ENCODE results near the gene SMIM29. TPM values are rescaled to one million over a fixed set of nuclear protein-coding genes. Genes with fewer than 3 reads are reported as not detected.

The SMIM29 gene
- total and polyA plus RNA-seq, 4 donors = 14.9 to 68.0 (median 54.3) TPM

DNA sequence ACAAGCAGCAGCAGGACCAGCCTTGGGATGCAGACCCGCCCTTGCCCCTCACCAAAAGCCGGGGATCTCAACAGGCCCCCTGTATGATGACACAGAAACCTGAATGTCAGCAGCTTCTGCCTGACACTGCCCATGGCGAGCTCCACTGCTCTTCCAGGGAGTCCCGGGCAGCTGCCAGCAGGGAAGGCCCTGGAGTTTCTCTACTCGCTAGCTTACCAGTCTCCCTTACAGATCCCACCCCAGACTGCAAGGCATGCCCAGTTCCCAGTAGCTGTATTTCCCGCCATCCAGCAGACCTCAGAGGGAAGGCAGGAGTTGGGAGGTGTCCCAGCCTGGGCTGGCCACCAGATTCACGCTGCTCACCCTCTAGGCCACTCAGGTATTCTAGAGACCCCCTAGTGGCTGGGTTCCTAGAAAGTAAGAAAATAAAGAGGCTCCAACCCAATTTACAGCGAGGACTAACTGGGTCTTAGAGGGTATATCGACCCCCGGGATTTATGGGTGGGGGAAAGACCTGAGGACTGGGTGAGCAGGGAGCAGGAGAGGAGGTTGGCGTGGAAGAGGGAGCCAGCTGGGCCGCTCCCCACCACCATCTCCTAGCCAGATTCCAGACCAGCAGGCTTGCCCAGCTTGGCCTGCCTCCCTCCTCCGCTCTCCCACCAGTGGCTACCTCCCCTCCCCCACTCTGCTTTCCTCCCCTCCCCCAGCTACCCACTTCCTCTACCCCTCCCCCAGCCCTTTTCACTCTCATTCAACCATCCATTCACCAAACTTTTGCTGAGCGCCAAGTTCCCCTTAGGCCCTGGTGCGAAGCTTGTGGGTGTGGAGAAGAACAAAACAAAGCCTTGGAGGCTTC, 21.8 kb downstream of the SMIM29 start:
- Histone ChIP-seq H3K27me3 (ENCODE audit: control insufficient read depth, insufficient read depth, low read length) (no peaks in the 10 kb centered on the region), H3K4me3 (ENCODE audit: low read depth, low read length) (no peak overlapping the region), H3K27ac (ENCODE audit: low read depth, low read length) (no peak overlapping the region), H3K4me1 (ENCODE audit: control insufficient read depth, insufficient read depth, low read length) (peaks cover 12% of the 10 kb centered on the region), H3K36me3 (ENCODE audit: control insufficient read depth, insufficient read depth, low read length) (no peaks in the 10 kb centered on the region), H3K9me3 (ENCODE audit: control insufficient read depth, insufficient read depth, low read length) (no peaks in the 10 kb centered on the region)
- DNase-seq (ENCODE audit: low read depth in 4 of 6, low spot score in 6 of 6) = no peak
- 81% methylated on average over 10 of the region's 15 CpGs for WGBS (ENCODE audit: insufficient coverage)

DNA sequence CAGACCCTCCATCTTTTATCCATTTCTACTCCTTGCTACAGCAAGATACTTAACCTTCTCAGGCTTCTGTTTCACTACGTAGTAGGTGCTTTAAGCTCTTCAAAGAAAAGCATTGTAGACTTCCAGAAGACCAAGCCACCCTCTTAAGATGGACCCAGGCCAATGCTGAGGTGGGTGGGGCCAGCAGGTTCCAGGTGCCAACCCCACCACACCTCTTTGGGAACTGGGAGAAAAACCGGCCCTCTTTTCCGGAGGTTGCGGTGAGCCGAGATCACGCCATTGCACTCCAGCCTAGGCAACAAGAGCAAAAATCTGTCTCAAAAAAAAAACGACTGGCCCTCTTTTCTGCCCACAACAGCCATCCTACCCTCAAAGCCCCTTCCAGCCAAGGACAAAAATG, 22.7 kb downstream of the SMIM29 start:
- Histone ChIP-seq H3K27ac (ENCODE audit: low read depth, low read length) (no peak overlapping the region), H3K27me3 (ENCODE audit: control insufficient read depth, insufficient read depth, low read length) (no peaks in the 10 kb centered on the region), H3K36me3 (ENCODE audit: control insufficient read depth, insufficient read depth, low read length) (no peaks in the 10 kb centered on the region), H3K9me3 (ENCODE audit: control insufficient read depth, insufficient read depth, low read length) (no peaks in the 10 kb centered on the region), H3K4me1 (ENCODE audit: control insufficient read depth, insufficient read depth, low read length) (peaks cover 12% of the 10 kb centered on the region), H3K4me3 (ENCODE audit: low read depth, low read length) (no peak overlapping the region)
- 77% methylated on average over 6 of the region's 7 CpGs for WGBS (ENCODE audit: insufficient coverage)
- DNase-seq (ENCODE audit: low read depth in 4 of 6, low spot score in 6 of 6) = no peak

GRCh38 chr6:34225551-34225950, 23.3 kb downstream of the SMIM29 start:
- no peak overlapping the region for H3K4me3 ChIP-seq (ENCODE audit: low read depth, low read length)
- no peaks in the 10 kb centered on the region for H3K27me3 ChIP-seq (ENCODE audit: control insufficient read depth, insufficient read depth, low read length)
- no peak for DNase-seq (ENCODE audit: low read depth in 4 of 6, low spot score in 6 of 6)
- H3K4me1 ChIP-seq (ENCODE audit: control insufficient read depth, insufficient read depth, low read length) = peaks cover 12% of the 10 kb centered on the region
- H3K9me3 ChIP-seq (ENCODE audit: control insufficient read depth, insufficient read depth, low read length) = no peaks in the 10 kb centered on the region
- H3K27ac ChIP-seq (ENCODE audit: low read depth, low read length) = no peak overlapping the region
- no peaks in the 10 kb centered on the region for H3K36me3 ChIP-seq (ENCODE audit: control insufficient read depth, insufficient read depth, low read length)
- 97% methylated on average over 5 of the region's 5 CpGs for WGBS (ENCODE audit: insufficient coverage)

DNA sequence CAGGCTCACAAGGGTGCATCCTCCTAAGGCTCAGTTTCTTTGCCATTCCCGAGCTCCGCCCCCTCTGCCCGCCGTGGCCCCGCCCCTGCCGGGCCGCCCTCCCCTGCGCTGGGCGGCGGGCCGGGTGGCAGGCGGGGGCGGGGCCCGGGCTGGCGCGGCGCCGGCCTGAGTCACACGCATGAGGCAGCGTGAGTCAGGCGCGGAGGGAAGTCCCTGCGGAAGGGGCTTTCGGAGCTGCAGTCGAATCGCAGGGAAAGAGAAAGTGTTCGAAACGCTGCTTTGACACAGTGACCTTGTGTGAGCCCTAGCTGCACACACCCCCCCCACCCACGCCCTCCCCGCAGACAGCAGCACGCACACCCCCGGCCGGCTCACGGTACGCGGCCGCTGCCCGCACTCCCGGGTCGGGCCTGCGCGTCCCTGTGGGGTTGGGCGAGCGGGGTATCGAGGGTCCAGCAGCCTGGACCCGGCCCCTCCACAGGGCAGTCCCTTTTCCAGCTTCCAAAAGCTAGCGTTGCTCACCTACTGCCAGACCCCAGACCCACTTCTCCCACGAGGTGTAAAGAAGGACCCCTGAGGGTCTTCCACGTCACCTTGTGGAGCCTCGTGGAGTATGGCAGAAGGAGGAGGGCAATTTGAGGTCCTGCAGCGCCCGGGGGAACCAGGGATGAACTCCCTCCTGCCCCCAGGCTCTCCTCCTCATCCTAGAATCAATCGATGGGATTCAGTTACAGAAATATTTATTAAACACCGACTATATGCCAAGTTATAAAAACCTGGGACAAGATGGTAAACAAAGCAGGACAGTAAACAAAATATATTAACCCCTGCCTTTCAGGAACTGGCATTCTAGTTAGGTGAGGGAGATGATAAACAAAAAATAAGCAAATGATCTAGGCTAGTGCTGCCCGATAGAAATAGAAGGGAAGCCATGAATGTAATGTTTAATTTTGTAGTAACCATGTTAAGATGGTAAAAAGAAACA, 24.6 kb downstream of the SMIM29 start:
- H3K36me3 ChIP-seq (ENCODE audit: control insufficient read depth, insufficient read depth, low read length) = no peaks in the 10 kb centered on the region
- H3K9me3 ChIP-seq (ENCODE audit: control insufficient read depth, insufficient read depth, low read length) = no peaks in the 10 kb centered on the region
- peak overlapping the region; percentile 52 for H3K4me3 ChIP-seq (ENCODE audit: low read depth, low read length)
- peak overlapping the region; percentile 67 for H3K27ac ChIP-seq (ENCODE audit: low read depth, low read length)
- no peaks in the 10 kb centered on the region for H3K27me3 ChIP-seq (ENCODE audit: control insufficient read depth, insufficient read depth, low read length)
- DNase-seq (ENCODE audit: low read depth in 4 of 6, low spot score in 6 of 6) = peak in 5 of 6 donors; percentile 76 to 96 (median 82)
- 2% methylated on average over 43 of the region's 55 CpGs for WGBS (ENCODE audit: insufficient coverage)
- H3K4me1 ChIP-seq (ENCODE audit: control insufficient read depth, insufficient read depth, low read length) = peaks cover 12% of the 10 kb centered on the region

DNA sequence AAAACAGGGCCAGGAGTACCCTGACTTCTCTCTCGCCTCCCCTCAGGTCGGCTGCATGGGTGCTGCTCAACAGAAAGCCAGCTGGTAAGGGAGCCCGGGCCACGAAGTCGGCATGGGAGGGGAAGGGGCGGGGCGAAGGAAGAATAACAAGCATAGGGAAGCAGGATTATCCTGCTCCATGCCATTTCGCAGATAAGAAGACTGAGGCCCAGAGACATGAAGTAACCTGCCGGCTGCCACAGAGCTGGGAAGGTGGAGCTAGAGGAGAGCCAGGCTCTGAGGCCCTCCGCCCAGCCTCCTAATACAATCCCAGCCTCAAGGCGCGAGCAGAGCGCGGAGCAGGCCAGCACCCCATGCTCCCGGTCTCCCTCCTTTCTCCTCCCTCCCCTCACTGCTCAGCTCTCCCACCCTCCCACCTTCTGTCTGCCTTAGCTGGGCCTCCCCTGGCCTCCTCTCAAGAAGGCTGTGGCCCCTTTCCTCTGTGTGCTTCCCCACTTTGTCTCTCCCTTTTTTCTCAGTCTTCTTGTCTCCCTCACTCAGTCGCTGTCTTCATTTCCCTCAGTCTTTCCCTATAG, 25.3 kb downstream of the SMIM29 start:
- no peaks in the 10 kb centered on the region for H3K9me3 ChIP-seq (ENCODE audit: control insufficient read depth, insufficient read depth, low read length)
- DNase-seq (ENCODE audit: low read depth in 4 of 6, low spot score in 6 of 6) = no peak
- no peaks in the 10 kb centered on the region for H3K36me3 ChIP-seq (ENCODE audit: control insufficient read depth, insufficient read depth, low read length)
- H3K27me3 ChIP-seq (ENCODE audit: control insufficient read depth, insufficient read depth, low read length) = no peaks in the 10 kb centered on the region
- peaks cover 12% of the 10 kb centered on the region for H3K4me1 ChIP-seq (ENCODE audit: control insufficient read depth, insufficient read depth, low read length)
- peak overlapping the region; percentile 52 for H3K4me3 ChIP-seq (ENCODE audit: low read depth, low read length)
- WGBS (ENCODE audit: insufficient coverage) = 12% methylated on average over 16 of the region's 16 CpGs
- peak overlapping the region; percentile 67 for H3K27ac ChIP-seq (ENCODE audit: low read depth, low read length)

DNA sequence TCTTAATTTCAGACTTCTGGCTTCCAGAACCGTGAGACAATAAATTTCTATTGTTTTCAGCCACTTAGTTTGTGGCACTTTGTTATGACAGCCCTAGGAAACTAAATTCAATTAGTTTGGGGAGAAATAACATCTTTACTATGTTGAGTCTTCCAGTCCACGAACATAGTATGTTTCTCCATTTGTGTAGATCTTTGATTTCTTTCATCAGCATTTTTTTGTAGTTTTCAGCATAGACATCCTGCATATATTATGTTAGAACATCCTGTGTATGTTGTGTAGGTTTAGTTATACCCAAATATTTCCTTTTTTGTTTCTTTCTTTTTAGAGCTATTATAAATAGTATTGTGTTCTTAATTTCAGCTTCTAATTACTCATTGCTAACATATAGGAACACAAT, 30.1 kb downstream of the SMIM29 start:
- Histone ChIP-seq H3K27ac (ENCODE audit: low read depth, low read length) (no peak overlapping the region), H3K9me3 (ENCODE audit: control insufficient read depth, insufficient read depth, low read length) (no peaks in the 10 kb centered on the region), H3K36me3 (ENCODE audit: control insufficient read depth, insufficient read depth, low read length) (no peaks in the 10 kb centered on the region), H3K4me3 (ENCODE audit: low read depth, low read length) (no peak overlapping the region), H3K27me3 (ENCODE audit: control insufficient read depth, insufficient read depth, low read length) (no peaks in the 10 kb centered on the region), H3K4me1 (ENCODE audit: control insufficient read depth, insufficient read depth, low read length) (peaks cover 7% of the 10 kb centered on the region)
- no peak for DNase-seq (ENCODE audit: low read depth in 4 of 6, low spot score in 6 of 6)
- WGBS (ENCODE audit: insufficient coverage) = no CpG with 5 or more reads among the region's 2 CpGs

DNA sequence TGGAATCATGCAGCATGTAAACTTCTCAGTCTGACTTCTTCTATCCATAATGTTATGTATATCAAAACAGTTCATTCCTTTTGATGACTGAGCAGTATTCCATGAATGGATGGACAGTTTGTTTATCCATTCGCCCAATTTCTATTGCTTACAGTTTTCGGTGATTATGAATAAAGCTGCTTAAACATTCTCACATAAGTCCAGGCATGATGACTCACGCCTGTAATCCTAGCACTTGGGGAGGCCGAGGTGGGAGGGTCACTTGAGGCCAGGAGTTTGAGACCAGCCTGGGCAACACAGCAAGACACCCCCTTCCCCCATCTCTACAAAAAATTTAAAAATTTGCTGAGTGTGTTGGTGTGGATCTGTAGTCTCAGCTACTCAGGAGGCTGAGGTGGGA, 35.0 kb downstream of the SMIM29 start:
- H3K4me3 ChIP-seq (ENCODE audit: low read depth, low read length) = no peak overlapping the region
- no peak overlapping the region for H3K27ac ChIP-seq (ENCODE audit: low read depth, low read length)
- WGBS (ENCODE audit: insufficient coverage) = no CpG with 5 or more reads among the region's 4 CpGs
- no peaks in the 10 kb centered on the region for H3K27me3 ChIP-seq (ENCODE audit: control insufficient read depth, insufficient read depth, low read length)
- no peaks in the 10 kb centered on the region for H3K4me1 ChIP-seq (ENCODE audit: control insufficient read depth, insufficient read depth, low read length)
- DNase-seq (ENCODE audit: low read depth in 4 of 6, low spot score in 6 of 6) = no peak
- no peaks in the 10 kb centered on the region for H3K9me3 ChIP-seq (ENCODE audit: control insufficient read depth, insufficient read depth, low read length)
- no peaks in the 10 kb centered on the region for H3K36me3 ChIP-seq (ENCODE audit: control insufficient read depth, insufficient read depth, low read length)

DNA sequence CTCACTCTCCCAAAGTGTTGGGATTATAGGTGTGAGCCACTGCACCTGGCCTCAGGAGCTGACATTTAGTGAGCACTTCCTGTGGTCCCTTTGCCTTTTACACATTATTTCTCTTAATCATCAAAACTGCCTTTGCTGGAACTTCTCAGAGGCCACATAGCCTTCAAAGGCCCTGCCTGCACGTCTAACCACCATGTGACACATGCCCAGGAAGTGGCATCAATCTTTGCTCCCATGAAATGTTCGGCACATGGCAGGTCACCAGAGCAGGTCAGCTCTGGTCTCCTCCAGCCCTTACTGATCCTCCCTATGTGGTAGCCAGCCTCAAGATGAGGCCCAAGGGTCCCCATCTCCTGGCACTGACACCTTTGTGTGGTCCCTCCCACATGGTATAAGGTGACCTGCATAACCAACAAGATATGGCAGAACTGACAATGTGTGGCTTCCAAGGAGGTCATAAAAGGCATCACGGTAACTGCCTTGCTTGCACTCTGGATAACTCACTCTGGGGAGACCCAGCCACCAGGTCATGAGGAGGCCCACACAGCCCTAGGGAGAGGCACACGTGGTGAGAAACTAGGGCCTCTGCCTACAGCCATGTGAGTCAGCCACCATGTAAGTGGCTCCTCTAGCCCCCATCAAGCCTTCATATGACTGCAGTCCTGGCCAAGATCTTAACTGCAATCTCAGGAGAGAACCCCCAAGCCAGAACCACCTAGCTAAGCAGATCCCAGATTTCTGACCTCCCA, 40.9 kb downstream of the SMIM29 start:
- no peak for DNase-seq (ENCODE audit: low read depth in 4 of 6, low spot score in 6 of 6)
- Histone ChIP-seq H3K36me3 (ENCODE audit: control insufficient read depth, insufficient read depth, low read length) (no peaks in the 10 kb centered on the region), H3K27ac (ENCODE audit: low read depth, low read length) (no peak overlapping the region), H3K4me3 (ENCODE audit: low read depth, low read length) (no peak overlapping the region), H3K9me3 (ENCODE audit: control insufficient read depth, insufficient read depth, low read length) (no peaks in the 10 kb centered on the region), H3K4me1 (ENCODE audit: control insufficient read depth, insufficient read depth, low read length) (no peaks in the 10 kb centered on the region), H3K27me3 (ENCODE audit: control insufficient read depth, insufficient read depth, low read length) (no peaks in the 10 kb centered on the region)
- WGBS (ENCODE audit: insufficient coverage) = 96% methylated on average over 4 of the region's 4 CpGs

GRCh38 chr6:34206726-34207125, 42.1 kb downstream of the SMIM29 start:
- Histone ChIP-seq H3K27ac (ENCODE audit: low read depth, low read length) (no peak overlapping the region), H3K9me3 (ENCODE audit: control insufficient read depth, insufficient read depth, low read length) (no peaks in the 10 kb centered on the region), H3K27me3 (ENCODE audit: control insufficient read depth, insufficient read depth, low read length) (no peaks in the 10 kb centered on the region), H3K36me3 (ENCODE audit: control insufficient read depth, insufficient read depth, low read length) (no peaks in the 10 kb centered on the region), H3K4me1 (ENCODE audit: control insufficient read depth, insufficient read depth, low read length) (no peaks in the 10 kb centered on the region), H3K4me3 (ENCODE audit: low read depth, low read length) (no peak overlapping the region)
- DNase-seq (ENCODE audit: low read depth in 4 of 6, low spot score in 6 of 6) = no peak
- WGBS (ENCODE audit: insufficient coverage) = 71% methylated on average over 3 of the region's 7 CpGs

Data from spinal cord (tissue), 10 donors.